ENCODE results near the gene TBC1D2B.
A peak's percentile ranks its signal among the peaks of the same experiment; 100 is the strongest.

Gene TBC1D2B

DNA sequence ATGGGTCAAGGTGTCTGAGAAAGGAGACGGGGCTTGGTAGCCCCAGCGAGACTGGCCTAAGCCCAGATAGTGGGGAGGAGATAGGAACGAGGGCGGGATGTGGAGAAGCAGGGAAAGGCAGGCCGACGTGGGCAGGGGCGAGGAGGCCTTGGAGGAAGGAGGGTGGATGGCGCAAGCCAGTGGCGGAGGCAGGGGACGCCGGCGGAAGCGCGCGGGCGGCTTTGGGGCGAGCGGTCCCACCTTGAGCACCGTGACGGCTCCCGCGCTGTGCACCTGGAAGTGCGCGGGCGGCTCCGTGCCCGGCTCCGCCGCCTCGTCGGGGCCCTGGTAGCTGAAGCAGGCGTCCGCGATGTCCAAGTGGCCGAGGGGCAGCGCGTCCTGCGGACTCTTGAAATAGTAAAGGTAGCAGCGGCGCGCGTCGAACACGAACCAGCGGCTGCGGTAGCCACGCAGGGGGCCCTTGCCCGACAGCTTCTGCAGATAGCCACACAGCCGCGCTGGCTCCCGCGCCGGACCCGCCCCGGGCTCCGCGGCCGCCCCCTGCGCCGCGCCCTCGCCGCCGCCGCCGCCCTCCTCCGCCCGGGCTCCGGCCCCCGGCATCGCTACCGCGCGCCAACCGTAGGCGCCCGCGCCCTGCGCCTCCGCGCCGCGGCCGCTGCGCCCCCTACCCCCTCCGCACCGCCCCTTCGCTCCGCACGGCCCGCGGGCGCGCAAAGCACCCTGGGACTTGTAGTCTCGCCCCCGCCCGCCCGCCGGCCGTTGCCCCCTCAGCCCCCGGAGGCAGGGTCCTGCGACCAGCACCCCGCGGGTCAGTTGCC lies at the start of gene TBC1D2B:
TSS of gene TBC1D2B (minus strand) at position 659 of the 818 bp plus-strand sequence. CDS start at position 600, 59 bp downstream.
- no peak for DNase-seq (ENCODE audit: low read depth)

GRCh38 chr15:78125267-78125666 lies 47.8 kb upstream of the TBC1D2B start:
- DNase-seq (ENCODE audit: low read depth): no peak

- DNase-seq (ENCODE audit: low read depth): no peak
Observed at GRCh38 chr15:78120523-78120922, 43.0 kb upstream of the TBC1D2B start.

- no peak for DNase-seq (ENCODE audit: low read depth)
Observed at GRCh38 chr15:78112551-78112950, 35.0 kb upstream of the TBC1D2B start.

GRCh38 chr15:78111788-78112187 lies 34.3 kb upstream of the TBC1D2B start:
- DNase-seq (ENCODE audit: low read depth): no peak

DNA sequence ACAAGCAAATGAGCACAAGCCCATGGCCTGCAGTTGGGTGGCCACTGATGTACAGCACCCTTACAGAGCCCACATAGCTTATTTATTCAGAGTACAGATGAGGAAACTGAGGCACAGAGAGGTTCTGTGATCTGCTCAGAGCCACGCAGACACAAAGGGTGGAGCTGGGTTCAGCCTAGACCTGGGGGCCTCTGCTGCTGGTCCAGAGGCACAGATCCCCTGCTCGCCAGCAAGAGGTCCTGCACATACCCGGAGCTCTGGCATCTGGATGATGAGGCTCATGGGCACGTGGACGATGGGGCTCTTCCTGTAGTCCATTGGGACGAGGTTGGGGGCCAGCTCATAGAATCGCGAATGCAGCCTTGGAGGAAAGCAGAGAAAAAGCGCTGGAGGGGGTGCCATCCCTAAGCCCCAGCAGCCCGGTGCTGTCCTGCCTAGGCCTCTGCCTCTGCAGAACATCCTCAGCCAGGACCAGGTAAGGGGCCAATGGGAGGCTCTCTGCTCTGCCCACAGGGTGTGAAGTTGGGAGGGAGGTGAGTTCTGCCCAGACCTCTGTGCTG lies 33.5 kb upstream of the TBC1D2B start:
- DNase-seq (ENCODE audit: low read depth): no peak

- no peak for DNase-seq (ENCODE audit: low read depth)
Observed at GRCh38 chr15:78110096-78110495, 32.6 kb upstream of the TBC1D2B start.

DNA sequence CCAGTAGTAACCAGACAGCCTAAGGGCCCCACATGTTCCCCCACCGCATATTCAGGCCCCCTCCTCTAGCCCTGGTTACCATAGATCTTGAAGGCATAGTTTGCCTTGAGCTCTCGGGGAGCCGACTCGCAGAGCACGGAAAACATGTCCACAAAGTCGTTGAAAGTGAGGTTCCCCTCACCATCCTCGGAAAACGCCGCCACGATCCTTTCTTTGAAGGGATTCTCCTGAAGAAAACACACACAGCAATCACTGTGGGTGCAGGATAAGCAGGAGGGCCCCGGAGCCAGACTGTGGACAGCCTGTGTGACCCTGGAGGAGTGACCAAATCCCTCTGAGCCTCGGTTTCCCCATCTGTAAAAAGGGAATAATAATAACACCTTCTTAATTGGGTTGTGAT lies 31.6 kb upstream of the TBC1D2B start:
- no peak for DNase-seq (ENCODE audit: low read depth)

DNA sequence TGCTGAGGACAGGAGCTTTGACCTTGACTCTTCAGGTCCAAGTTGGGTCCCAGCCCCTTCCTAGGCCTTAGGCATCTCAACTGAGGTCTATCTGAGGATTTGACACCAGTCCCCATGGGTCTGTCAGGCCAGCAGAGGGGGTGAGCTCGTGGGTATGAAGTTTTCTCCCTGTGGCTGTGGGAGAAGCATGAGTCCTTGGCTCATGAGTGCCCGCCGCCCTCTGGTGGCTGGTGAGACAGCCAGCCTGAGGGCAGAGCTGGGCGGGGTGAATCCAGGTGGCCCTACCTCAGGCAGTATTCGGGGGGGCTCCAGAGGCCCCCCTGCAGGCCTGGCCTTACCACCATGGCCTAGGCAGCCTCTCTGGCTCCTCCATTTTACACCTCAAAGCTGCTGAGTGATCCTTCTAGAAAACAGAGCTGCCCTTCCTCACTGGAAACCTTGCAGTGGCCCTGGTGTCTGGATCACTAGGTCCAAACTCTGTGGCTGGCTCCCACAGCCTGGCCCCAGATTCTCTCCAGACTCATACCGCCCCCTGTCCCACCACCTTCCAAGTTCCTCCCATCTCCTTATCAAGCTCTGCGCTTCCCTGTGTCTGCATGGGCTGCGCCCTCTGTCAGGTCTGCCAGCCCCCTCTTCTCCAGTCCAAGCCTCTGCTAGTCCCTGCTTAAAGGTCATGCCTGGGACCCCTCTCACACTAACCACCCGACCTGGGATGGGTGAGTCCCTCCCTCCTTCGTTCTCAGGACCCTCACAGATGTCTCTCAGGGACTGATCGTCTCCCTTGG lies 31.0 kb upstream of the TBC1D2B start:
- peak; percentile 66 for DNase-seq (ENCODE audit: low read depth)

- DNase-seq (ENCODE audit: low read depth): no peak
Observed at GRCh38 chr15:78107471-78107870, 30.0 kb upstream of the TBC1D2B start.

DNA sequence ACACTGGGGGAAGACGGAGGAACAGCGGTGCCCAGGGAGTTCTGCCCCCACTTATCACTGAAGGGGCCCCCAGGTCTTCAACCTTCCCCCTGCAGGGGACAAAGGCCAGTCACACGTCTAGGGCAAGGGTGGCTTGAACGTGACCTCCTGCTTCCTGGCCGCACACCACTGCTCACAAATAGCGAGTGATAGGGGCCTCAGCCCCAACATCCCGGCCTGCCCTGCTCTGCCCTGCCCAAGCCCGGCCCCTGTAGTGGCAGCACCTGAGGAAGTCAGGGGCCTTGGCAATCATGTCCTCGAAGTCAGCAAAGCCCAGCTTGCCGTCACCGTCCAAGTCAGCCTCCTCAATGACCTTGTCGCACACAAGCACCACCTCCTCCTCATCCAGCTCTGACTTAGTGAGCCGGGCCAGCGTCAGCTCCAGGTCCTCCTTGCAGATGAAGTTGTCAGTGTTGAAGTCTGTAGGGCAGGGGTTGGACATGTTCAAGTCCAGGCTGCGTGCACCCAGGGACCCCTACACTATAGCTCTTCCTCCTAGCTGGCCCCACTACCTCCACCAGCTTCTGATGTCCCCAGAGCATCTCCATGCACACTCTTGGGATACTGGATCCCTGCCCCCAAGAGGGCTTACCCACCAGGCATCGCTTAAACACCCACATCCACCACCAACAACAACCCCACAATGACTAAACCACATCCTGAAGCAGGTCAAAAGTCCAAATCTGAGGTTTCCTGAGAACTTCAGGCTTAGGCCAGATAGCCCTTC lies 28.1 kb upstream of the TBC1D2B start:
- DNase-seq (ENCODE audit: low read depth): no peak

GRCh38 chr15:78104566-78105475 lies 27.3 kb upstream of the TBC1D2B start:
- DNase-seq (ENCODE audit: low read depth): no peak

- DNase-seq (ENCODE audit: low read depth): no peak
Observed at GRCh38 chr15:78104119-78104479, 26.6 kb upstream of the TBC1D2B start.

GRCh38 chr15:78103406-78104118 lies 26.1 kb upstream of the TBC1D2B start:
- no peak for DNase-seq (ENCODE audit: low read depth)

DNA sequence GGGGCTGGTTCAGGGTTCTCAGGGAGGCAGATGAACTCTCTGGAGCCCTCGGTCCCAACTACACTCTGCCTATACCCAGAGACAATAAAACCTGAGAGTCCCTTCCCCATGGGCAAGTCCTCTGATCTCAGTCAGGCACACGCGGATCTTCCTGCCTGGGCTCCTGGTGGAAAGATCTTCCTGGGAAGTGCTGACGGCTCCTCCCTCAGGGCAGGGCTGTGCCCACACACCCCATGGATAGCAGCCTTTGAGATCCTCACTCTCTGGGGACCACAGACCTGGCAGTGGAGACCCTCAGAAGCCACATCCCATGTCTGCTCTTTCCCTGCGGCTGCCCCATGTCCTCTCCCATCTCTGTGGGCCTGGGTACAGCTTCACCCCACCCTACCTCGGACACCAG lies 25.2 kb upstream of the TBC1D2B start:
- DNase-seq (ENCODE audit: low read depth): no peak

GRCh38 chr15:78102211-78102610 lies 24.7 kb upstream of the TBC1D2B start:
- no peak for DNase-seq (ENCODE audit: low read depth)

GRCh38 chr15:78101423-78102105 lies 24.1 kb upstream of the TBC1D2B start:
- no peak for DNase-seq (ENCODE audit: low read depth)

- DNase-seq (ENCODE audit: low read depth): no peak
Observed at GRCh38 chr15:78100886-78101285, 23.4 kb upstream of the TBC1D2B start.

- no peak for DNase-seq (ENCODE audit: low read depth)
Observed at GRCh38 chr15:78098131-78098755, 20.7 kb upstream of the TBC1D2B start.
